ENCODE measurements around the gene MRPL42.
A peak's percentile ranks its signal among the peaks of the same experiment; 100 is the strongest.

Gene MRPL42

DNA sequence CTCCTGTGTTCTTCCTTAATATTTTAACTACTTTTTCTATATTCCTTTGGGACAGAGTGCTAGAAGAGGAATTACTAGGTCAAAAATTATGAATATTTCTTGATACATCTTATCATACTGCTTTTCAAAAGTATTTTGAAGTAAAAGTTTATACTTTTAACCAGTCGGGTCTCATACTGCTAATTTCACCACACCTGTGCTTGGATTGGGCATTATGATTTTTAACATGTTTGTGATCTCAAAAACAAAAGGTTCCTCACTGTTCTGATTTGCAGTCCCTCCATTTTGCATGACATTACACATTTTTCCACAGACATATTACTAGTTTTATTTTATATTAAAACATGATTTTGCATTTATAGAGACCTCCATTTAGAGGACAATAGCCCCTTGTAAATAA, 32.9 kb downstream of the MRPL42 start:
- DNase-seq (ENCODE audit: low read depth): no peak

DNA sequence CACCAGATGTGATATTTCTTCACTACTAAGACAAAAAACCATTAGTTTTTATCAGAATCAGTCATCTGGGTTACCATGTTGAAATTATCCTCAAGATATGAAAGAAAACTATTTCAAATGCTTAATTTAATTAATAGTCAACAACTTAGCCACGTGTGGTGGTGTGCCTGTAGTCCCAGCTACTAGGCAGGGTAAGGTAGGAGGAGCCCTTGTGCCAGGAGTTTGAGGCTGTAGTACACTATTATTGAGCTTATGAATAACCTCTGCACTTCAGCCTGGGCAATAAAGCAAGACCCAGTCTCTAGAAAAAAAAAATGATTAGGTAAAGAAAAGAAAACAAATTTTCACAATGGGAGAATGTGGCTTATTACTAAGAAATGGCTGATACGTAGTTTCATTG, 33.4 kb downstream of the MRPL42 start:
- DNase-seq (ENCODE audit: low read depth): no peak

DNA sequence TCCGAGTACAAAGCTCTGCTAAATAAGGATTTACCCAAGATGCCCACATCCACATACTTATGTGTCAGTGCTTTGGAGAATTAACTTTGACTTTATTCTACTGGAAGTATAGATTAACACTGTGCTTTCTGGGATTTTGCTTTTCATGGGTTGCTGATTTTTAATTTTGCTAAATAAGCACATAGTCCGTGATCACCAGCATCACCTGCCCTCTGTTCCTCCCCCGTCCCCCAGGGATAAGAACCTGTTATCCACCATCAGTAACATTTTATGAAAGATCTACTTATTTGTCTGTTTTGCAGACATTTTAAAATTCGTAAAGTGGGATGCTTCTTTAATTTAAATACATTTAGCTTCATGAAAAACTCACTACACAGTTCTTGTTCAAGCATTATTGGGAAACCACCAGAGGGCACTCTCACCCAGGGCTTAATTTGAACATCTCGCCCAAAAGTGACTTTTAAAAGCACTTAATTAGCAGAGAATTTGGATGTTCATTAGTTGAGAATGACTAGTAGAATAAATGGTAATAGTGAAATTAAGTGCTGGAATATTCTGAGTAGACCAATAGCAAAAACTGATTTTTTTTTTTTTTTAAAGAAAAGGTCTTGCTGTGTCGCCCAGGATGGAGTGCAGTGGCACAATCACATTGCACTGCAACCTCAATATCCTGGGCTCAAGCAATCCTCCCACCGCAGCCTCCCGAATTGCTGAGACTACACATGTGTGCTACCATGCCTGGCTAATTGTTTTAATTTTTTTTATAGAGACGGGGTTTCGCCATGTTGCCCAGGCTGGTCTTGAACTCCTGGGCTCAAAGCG, 35.7 kb downstream of the MRPL42 start:
- peak; percentile 9 for DNase-seq (ENCODE audit: low read depth)

DNA sequence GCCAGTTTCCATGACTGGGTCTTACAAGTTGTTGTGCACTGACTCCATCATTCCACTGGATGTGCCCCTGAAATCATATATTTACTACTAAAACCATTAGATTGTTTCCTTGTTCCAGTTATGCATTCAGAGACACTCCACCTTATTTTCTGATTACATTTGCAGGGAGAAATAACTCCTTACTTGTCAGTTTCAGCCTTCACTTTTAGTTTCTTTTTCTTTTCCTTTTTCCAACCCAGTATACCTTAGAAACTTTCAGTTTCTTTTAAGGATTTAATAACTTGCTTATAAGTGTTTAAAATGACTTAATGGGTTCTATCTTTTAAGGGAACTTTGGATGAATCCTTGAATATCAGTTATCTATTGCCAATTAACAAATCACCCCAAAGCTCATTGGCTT, 39.9 kb downstream of the MRPL42 start:
- no peak for DNase-seq (ENCODE audit: low read depth)

DNA sequence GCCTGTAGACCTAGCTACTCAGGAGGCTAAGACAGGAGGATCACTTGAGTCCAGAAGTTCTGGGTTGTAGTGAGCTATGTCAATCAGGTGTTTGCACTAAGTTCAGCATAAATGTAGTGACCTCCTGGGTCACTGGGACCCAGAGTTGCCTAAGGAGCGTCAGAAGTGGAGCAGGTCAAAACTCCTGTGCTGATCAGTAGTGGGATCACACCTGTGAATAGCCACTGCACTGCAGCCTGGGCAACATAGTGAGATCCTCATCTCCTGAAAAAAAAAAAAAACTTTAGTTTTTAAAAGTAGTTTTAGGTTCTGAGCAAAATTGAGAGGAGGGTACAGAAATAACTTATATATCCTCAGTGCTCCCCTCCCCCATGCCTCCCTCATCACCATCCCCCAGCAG, 42.2 kb downstream of the MRPL42 start:
- DNase-seq (ENCODE audit: low read depth): no peak

DNA sequence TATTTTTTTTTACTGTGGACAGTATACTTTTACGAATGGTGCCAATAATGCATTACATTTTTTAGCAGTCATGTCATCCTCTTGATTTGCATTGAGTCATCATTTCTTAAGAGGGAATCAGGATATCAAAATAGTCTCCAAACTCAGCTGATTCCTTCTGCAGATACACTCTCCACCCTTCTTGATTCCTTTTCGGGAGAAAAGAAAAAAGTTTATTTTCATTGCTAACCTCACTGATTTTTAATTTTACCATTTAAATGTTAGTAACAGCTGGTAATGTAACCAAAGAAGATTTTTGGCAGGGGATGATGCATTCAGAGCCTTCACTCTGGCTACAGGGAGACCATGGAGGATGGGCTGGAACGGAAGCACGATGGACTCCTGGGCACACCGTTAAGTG, 47.5 kb downstream of the MRPL42 start:
- DNase-seq (ENCODE audit: low read depth): no peak

DNA sequence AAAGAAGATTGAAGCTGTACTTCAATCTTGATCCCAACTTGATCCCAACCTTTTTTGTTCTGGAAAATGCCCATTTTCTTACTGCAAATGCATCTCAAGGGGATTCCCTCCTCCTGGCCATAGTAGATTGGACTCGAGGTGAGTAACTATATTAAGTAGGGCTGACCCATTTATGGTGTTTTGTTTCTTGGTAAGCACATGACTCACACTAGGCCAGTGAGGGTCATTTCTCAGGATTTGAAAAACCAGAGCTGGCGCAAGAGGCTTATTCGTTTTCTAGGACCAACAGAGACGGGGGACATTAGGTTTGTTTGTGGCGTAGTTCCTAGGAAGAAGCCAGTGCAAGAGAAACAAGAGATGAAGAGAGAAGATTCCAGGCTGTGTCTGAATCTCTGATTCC, 51.4 kb downstream of the MRPL42 start:
- no peak for DNase-seq (ENCODE audit: low read depth)

DNA sequence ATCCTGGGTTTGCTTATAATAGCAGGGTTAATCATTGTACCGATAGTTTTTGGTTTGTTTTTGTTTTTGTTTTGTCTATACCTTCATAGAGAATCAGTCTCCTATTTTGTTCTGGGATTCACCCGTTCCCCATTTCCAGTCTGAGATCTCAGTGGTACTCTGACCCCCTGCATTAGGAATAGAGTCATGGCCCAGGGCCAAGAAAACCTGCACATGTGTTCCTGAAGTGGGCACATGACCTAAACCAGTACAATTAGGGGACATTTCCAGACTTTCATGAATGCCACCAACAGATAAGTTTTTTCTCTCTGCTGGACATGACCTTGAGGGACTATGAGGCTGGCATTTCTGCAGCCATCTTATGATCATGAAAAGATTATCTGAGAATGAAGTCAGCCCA, 52.5 kb downstream of the MRPL42 start:
- no peak for DNase-seq (ENCODE audit: low read depth)

DNA sequence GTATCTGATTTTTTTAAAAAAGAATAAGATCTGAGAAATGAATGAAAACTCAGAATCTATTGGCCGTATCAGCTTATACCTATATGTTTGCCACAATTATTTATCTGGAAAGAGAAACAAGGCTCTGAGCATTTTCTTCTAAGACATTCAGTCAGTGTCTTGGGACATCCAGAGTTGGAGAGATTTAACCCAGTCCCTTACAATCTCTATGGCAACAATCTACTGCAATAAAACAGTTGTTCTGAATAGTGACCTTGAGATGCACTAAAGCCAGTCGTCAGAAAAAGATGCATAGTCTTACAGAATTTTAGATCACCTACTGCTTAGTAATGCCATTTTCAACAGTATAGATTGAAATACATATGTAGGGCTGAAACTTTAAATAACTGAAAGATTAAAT, 53.1 kb downstream of the MRPL42 start:
- DNase-seq (ENCODE audit: low read depth): no peak

DNA sequence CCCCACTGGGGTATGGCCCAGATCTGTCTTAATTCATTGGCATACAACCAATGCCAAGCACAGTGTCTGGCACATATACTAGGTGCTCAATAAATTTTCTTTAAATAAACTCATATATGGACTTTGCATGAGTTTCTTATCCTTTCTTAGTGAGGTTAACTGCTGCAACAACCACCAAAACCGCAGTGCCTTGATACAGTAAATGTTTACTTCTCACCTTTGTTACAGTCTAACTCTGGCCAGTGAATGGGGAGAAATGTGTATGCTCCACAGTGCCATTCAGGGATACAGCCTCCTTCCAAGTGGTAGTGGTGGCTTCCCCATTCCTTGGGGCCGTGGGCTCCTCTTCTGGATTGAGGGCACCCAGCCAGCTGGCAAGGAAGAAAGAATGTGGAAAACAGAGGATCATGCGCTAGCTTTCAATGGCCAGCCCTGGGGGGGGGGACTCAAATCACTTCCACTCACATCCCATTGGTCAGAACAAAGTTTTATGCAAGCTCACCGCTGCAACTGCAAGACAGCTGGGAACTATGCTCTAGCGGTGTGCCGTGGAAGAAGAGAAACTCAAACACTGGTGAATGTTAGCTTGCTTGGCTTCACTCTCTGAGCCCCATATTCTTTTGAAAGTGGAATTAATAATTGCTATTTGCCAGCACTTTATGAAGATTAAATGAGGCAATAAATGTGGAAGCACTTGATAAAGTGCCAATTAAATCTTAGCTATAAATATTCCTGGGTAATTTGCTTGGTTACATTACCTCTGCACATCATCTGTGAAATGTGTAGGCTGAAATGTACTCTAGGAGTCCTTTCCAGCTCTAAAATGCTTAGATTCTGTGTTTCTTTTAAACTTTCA, 54.1 kb downstream of the MRPL42 start:
- no peak for DNase-seq (ENCODE audit: low read depth)

DNA sequence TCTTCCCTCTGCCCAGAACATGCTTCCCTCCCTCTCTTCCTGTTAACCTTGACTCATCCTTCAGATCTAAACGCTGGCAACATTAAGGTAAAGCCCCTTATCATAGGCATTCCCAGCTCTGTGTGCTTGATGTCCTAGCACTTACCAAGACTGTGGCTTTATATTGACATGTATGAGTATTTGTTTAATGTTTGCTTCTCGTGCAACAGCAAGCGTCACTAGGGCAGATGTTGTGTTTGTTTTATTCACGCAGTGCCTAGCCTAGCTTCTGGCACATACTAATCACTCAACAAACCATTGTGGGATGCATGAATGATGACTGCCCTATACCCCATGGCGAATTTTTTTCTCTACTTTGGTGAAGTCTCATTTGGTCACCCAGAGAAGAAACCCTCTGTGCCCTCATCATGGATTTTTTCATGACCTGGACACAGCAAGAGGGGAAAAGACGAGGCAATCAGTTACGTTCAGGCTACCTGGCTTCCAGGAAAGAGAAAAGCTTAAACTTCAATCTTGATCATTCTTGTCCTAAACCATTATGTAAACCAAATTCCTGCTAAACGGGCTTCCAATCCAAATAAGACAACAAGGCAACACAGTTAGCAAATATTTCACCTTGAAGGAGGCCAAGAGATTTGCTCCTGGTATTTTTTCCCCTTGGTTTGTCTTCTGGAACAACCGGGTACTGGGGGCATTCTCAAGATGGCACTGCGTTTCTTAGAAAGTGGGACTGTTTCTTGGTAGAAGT, 57.2 kb downstream of the MRPL42 start:
- DNase-seq (ENCODE audit: low read depth): no peak

DNA sequence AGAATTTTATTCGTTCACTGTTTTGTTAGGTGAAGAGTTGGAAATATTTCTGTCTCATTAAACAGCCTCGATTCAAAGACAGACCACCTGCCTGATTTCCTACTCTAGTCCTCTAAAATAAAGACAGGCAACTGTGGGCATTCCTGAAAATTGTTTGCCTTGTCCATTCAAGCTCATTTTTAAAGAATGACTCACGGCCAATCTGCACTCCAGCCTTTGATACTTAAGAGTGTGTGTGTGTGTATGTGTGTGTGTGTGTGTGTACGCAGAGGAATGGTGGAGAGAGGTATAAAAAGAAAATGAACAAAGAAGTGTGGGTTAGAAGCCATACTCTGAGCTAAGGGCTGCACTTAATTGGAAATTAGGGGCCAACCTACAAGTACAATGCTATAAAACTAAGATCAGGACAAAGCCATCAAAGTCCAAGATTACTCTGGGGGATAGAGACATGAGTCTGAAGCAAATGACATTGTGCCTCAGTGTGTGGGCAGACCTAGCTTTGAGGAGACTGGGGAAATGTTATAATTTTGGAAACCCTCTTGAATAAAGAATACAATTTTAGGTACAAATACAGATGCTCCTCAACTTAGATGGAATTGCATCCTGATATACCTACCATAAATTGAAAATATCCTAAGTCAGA, 59.6 kb downstream of the MRPL42 start:
- no peak for DNase-seq (ENCODE audit: low read depth)

DNA sequence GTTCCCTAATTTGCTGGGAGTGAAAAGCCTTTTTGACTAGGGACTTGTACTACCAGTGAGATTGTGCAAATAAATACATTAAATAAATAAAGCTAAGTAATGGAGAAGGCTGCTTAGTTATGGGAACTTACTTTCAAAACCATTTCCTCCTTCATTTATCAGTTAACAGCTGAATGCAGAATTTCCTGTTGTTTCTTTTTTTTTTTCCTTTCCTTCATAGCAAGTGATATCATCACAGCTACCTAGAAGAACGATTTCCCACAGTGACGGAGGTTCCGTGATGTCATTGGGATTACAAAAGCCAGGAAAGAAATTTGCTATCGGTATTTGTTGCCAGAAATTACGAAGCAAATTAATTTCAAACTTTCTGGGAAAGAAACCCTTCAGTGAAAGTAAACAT, 63.0 kb downstream of the MRPL42 start:
- no peak for DNase-seq (ENCODE audit: low read depth)

DNA sequence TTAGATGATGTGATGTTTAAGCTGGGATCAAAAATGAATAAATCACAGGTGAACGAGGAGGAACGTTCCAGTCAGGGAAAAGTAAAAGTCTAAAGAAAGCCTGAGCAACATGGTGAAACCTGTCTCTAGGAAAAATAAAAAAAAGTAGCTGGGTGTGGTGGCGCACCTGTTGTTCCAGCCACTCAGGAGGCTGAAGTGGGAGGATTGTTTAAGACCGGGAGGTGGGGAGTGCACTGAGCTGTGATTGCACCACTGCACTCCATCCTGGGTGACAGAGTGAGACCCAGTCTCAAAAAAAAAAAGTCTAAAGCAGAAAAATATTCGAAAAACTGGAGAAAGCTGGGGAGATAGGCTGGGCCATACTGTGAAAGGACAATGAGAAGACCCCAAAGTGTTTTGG, 66.0 kb downstream of the MRPL42 start:
- DNase-seq (ENCODE audit: low read depth): no peak

DNA sequence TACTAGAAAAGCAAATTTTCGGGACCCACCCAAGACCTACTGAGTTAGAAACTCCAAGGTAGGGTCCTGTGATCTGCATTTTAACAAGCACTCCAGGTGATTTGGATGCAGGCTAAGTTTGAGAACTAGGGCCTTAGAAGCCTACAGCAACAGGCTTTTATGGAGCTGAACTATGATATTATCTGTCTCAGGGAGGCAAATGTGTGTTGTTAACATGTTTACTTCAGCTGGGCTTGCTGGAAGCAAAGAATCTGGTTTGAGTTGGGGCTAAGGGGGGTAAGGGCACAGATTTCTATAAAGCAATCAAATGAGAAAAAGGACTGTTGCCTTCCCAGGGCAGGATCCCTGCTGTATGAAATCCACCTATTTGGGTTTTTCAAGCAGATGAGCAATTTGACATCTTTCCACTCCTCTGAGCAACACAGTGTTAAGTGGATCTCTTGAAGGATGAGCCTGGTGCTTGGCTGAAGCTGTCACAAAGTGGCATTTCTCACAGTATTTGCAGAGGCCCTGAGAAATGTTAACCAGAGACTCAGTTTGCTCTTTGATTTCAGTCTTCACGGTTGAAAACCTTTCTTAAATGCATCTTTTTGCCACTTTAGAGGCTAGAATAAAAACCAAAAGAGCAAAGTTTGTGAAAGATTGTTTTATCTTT, 68.9 kb downstream of the MRPL42 start:
- no peak for DNase-seq (ENCODE audit: low read depth)

DNA sequence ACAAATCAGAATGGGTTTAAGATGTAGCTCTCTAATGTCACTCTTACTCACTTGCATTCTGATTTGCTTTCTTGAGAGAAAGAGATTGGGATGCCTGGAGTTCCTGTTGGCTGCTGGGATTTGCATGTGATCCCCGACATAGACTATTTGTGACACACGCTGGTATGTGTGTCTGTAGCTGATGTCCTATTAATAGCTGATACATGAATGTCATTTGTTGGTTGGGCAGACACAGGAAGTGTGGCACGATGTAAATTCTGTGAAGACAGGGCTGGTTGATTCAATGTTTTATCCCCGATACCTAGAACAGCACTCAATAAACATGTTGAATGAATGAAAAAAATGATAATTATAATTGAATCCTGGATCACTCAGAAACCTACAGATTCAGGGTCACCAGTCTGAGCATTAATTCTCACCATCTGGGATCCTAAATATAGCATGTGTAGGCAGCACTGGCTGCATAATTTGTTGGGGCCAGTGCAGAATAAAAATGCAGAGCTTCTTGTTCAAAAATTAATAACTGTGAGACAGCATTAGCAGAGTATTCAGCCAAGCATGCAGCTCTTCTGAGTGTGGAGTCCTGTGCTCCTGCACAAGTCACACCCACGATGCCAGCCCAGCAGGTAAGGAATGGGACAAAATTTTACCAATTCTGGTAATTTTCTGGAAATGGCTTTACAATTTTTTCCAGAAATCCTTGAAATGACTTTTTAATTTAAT, 69.6 kb downstream of the MRPL42 start:
- no peak for DNase-seq (ENCODE audit: low read depth)

DNA sequence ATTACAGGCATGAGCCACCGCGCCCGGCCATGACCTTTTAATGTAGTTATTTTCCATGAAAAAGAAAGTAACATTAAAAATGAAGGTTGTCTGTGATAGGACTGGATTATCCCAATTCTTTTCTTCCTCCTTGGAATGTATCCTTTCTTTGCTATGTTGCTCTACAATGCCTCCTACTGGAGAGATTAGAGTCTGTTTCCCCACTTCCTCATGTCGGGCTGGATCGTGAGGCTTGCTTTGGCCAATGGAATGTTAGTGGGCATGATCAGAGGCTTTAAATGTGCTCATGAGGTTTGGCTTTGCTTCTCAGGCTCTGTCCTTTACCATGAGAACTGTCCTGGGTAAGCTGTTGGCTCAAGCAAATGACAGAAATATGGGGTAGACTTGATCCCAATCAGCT, 70.5 kb downstream of the MRPL42 start:
- DNase-seq (ENCODE audit: low read depth): no peak

DNA sequence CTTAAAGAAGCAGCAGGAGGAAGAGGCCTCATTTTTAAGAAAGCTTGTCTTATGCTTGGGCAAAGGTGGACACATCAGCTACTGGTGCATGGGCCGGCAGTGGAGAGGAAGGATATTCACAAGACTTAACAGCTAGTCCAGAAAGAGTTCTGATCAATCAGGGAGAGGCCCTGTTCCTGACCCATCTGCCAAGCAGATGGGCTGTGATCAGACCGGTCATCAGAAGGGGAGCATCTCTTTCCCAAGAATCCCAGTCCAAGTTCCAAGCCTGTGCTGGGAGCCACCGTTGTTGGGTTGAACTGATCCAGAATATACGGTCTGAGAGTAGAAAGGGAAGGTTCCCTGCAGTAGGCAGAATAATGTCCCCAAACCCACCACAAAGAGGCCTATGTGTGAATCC, 72.5 kb downstream of the MRPL42 start:
- no peak for DNase-seq (ENCODE audit: low read depth)

DNA sequence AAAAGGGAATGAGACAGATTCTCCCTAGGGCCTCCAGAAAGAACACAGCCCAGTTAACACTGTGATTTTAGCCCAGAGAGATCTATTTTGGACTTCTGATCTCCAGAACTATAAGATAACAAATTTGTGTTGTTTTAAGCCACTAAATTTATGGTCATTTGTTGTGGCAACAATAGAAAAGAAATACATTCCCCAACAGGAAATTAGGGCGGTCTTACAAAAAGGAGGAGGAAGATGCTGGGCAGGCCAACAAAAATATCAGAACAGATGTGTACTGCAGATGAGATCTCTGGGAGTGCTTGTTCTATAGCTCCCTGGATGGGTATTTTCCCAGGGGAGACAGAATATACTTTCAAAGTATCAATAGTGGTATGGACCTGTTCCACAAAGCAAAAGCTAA, 73.2 kb downstream of the MRPL42 start:
- DNase-seq (ENCODE audit: low read depth): no peak

DNA sequence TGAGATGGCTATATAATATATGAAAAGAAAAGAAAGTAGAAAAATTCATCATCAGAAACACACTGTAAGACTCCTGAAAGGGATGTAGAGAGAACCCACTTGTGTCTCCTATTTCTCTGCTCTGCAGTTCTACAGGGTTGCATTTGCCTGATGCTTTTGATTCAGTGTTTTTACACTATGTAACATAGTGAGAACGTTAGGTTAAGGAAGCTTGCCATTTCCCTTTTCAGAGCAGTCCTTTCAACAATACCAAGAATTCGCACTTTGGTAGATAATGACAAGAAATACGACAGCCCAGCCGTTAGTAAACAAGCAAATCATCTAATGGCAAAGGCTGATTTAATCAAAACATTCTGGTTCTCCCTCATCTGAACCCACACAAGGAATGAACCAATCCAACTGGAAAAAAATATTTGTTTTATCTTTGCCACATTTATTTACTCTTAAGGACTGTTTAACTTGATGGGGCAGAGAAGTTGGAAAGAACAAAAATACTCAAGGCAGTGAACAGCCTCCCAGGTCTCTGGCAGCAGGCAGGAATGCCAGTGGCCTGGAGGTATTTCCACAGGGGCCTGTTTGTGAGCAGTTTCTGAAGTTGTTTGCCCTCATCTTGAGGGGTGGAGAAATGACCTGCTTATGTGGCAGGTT, 74.4 kb downstream of the MRPL42 start:
- no peak for DNase-seq (ENCODE audit: low read depth)

DNA sequence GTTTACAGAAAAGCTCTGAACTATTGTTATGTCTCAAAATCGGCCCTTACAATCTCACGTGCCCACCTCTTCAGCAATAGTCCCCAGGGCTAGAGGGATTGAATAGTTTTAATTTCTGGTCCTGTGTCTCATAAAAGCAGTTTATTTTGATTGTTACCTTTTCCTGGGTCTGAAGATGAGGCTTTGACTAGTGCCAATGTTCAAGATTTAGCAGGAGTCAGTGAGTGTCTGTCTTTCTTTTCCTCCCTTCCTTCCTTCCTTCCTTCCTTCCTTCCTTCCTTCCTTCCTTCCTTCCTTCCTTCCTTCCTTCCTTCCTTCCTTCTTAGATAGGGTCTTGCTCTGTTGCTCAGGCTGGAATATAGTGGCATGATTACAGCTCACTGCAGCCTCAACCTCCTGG, 80.5 kb downstream of the MRPL42 start:
- DNase-seq (ENCODE audit: low read depth): no peak

All from CMK (cell line).